H4 (cell line): ENCODE measurements around the gene CREB3L1. TPM values are rescaled to one million over a fixed set of nuclear protein-coding genes. Genes with fewer than 3 reads are reported as not detected.
"Not testable (repeated sequence)": the region's sequence is repeated elsewhere in the genome, so short reads cannot be mapped to it uniquely, and the experiment has no call there.

Experiments used
- DNase-seq: peaks from one replicate; pipeline ENCODE4 v3.0.0-alpha.2; 2015; ENCODE audit warnings: low spot score
- total RNA-seq: library from RNA; depleted of rRNA; stranded (reverse); fragments of >200 nt; shearing (Covaris generic); gene quantifications from 2 replicates; pipeline ENCODE4 v1.2.3, GENCODE V29; 2014

The CREB3L1 gene
- total RNA-seq, 1 experiment from 2014 or later = 1.3 TPM

GRCh38 chr11:46249103-46249937, 28.1 kb upstream of the CREB3L1 start:
- DNase-seq = no peak

- no peak for DNase-seq
These were observed 27.3 kb upstream of the CREB3L1 start for GRCh38 chr11:46249938-46250744.

- DNase-seq = no peak
These were observed 26.8 kb upstream of the CREB3L1 start for GRCh38 chr11:46250745-46251052.

GRCh38 chr11:46251954-46252353, 25.5 kb upstream of the CREB3L1 start:
- no peak for DNase-seq

GRCh38 chr11:46252373-46252914, 25.0 kb upstream of the CREB3L1 start:
- DNase-seq = no peak

GRCh38 chr11:46253258-46254132, 24.0 kb upstream of the CREB3L1 start:
- DNase-seq = no peak

- DNase-seq = no peak
These were observed 23.4 kb upstream of the CREB3L1 start for GRCh38 chr11:46254133-46254491.

- no peak for DNase-seq
These were observed 20.9 kb upstream of the CREB3L1 start for GRCh38 chr11:46256540-46257001.

- DNase-seq = not testable (repeated sequence)
These were observed 18.1 kb upstream of the CREB3L1 start for GRCh38 chr11:46259347-46259746.

GRCh38 chr11:46259971-46260560, 17.4 kb upstream of the CREB3L1 start:
- DNase-seq = no peak

- DNase-seq = no peak
These were observed 14.3 kb upstream of the CREB3L1 start for GRCh38 chr11:46263120-46263519.

GRCh38 chr11:46264030-46264429, 13.4 kb upstream of the CREB3L1 start:
- DNase-seq = no peak

GRCh38 chr11:46264976-46265375, 12.5 kb upstream of the CREB3L1 start:
- no peak for DNase-seq

GRCh38 chr11:46265764-46266163, 11.7 kb upstream of the CREB3L1 start:
- no peak for DNase-seq

- DNase-seq = no peak
These were observed 9.5 kb upstream of the CREB3L1 start for GRCh38 chr11:46267930-46268329.

GRCh38 chr11:46270684-46271083, 6.8 kb upstream of the CREB3L1 start:
- DNase-seq = no peak

- DNase-seq = no peak
These were observed 6.1 kb upstream of the CREB3L1 start for GRCh38 chr11:46271407-46271806.

- DNase-seq = no peak
These were observed 5.3 kb upstream of the CREB3L1 start for GRCh38 chr11:46271875-46272815.

- DNase-seq = peak; percentile 66
These were observed 4.5 kb upstream of the CREB3L1 start for GRCh38 chr11:46272816-46273427.
